HG02642 (cell line): ENCODE results near the gene PRR12.

Experiments used
- ATAC-seq: cut with Tn5 transposase; IDR thresholded peaks from one replicate; pipeline ENCODE4 v1.9.1; 2021; ENCODE audit warnings: mild to moderate bottlenecking; ENCODE audit not compliant: unreplicated experiment, poor library complexity

PRR12 gene

DNA sequence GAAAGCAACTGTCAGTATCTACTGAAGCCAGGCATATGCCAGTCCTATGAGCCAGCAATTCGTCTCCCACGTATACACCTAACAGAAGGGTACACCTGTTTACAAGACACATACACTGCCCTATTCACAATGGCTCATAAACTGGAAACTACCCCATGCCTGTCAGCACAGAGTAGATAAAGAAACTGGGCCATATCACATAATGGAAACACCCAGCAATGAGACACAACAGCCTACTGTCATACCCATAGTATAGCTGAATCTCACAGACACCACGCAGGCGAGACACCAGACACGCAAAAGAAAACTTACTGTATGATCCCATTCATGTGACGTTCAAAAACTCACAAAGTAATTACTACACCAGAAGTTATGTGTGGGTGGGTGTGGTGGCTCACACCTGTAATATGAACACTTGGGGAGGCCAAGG lies 26.4 kb upstream of the PRR12 start:
- ATAC-seq, result no peak

DNA sequence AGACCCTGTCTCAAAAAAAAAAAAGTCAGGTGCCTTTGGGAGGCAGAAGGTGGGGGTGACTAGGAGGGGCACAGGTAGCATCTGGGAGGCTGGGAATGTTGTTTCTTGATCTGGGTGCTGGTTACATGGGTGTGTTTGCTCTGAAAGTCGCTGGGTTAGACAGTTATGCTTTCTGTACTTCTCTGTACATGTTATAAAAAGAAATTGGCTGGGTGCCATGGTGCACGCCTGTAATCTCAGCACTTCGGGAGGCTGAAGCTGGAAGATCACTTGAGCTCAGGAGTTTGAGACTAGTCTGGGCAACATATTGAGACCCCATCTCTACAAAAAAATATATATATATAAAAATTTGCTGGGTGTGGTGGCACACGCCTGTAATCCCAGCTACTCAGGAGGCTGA lies 25.7 kb upstream of the PRR12 start:
- no peak for ATAC-seq

DNA sequence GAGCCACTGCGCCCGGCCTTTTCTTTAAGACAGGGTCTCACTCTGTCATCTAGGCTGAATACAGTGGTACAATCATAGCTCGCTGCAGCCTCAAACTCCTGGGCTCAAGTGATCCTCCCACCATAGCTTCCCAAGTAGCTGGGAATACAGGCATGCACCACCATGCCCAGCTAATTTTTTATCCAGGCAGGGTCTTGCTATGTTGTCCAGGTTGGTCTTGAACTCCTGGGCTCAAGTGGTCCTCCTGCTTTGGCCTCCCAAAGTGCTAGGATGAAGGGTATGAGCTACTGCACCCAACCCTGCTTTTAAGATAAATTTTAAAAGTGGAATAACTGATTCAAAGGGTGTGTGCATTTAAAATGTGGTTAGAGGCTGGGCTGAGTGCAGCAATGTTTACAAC lies 24.7 kb upstream of the PRR12 start:
- no peak for ATAC-seq

DNA sequence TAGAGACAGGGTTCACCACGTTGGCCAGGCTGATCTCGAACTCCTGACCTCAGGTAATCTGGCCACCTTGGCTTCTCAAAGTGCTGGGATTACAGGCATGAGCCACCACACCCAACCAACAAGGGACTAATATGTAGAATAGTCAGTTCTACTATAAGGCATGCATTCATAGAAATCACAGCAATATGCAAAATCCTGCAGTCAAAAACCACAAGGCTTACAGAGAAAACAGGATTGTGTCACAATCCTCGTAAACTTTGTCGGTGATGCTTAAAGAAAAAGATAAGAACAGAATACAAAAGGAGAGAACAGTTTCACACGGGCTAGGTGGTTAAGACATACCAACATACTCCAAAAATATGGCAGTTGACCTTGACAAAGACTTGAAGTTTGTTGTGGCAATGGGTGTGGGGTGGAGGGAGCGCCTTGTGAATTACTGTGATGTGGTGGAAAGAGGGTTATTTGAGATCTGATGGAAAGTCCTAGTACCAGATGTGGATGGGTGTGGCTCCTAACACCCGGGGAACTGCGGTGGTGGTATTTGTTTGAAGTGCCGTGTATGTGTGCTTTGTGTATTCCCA lies 23.0 kb upstream of the PRR12 start:
- ATAC-seq, result no peak

DNA sequence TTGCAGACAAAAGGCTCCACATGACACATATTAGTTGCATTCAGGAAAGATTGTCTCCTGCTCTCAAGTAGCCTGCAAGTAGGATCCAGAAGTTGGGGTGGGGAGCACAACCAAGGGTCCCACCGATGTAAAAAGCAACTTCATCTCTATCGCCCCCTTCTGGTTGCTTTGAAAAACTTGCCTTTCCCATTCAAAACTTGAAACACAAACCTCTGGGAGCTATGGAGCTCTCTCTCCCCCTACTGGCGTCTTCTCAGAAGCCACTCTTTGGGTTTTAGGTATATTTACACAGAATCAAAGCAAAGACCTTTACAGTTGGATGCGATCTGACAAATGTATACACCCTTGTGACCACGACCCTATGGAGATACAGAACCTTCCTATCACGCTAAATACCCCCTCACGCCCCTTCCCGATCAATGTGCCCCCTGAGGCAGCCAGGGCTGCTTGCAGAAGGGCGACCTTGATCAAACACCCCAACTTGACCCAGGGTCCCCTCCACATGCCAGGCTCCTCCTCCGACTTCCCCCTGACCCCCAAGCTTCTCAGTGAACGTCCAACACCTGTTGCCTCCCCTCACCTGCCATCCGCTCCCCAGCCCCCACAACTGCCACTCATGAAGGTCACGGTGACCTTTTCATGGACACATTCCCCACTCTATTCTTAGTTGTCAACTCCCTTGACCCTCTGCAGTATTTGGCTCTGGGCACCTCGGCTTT lies 20.7 kb upstream of the PRR12 start:
- peak; percentile 53 for ATAC-seq

DNA sequence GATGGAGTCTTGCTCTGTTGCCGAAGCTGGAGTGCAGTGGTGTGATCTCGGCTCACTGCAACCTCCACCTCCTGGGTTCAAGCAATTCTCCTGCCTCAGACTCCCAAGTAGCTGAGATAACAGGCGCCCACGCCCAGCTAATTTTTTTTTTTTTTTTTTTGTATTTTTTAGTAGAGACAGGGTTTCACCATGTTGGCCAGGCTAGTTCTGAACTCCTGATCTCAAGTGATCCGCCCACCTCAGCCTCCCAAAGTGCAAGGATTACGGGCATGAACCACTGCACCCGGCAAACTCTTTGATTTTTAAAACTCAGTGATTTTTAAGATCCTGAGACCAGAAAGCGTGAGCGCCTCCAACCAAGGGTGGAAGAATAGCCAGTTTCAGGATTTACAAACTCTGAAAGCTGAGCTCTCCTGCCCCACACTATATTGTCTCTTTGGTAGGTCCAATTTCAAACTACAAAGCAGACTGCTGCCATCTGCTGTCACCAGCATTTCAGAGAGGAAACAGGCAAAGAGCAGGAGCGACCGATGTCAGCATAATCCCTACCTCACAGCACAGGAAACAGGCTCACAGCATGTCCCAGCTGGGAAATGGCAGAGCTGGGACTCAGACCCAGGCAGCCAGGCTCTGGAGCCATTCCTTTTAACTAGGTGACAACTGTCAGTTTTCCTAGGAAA lies 19.8 kb upstream of the PRR12 start:
- no peak for ATAC-seq

DNA sequence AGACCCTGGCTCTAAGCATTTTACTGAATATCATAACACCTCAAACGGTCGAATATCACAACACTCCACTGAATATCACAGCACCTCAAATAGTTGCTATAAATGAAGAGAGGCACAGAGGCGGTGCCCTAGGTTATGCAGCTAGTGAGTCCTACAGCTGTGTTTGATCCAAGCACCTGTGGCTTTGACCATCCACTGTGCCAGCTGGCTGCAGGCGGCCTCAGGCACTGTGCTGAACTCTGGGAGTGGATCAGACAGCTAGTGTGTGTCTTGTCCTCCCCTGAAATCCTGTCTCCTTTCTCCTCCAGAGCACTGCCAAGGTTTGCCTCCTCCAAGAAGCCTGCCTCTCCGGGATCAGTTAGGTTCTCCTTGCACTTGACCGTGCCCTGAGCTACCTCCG lies 18.0 kb upstream of the PRR12 start:
- ATAC-seq, result no peak

DNA sequence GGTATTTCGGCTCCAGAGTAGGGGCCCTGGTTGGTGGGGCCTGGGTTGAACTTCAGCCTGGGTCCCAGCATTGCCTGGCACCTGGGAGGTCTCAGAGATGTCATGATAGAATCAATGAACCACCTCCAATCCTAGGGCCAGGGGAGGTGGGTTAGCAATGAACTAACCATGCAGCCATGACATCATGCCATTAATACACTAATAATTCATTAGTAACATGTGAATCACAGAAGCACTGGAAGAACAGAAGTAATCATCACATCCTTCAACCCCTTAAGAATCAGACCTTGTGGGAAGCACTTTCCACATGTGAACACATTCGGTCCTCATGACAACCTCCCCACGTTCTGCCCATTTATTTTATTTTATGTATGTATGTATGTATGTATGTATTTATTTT lies 17.6 kb upstream of the PRR12 start:
- no peak for ATAC-seq

DNA sequence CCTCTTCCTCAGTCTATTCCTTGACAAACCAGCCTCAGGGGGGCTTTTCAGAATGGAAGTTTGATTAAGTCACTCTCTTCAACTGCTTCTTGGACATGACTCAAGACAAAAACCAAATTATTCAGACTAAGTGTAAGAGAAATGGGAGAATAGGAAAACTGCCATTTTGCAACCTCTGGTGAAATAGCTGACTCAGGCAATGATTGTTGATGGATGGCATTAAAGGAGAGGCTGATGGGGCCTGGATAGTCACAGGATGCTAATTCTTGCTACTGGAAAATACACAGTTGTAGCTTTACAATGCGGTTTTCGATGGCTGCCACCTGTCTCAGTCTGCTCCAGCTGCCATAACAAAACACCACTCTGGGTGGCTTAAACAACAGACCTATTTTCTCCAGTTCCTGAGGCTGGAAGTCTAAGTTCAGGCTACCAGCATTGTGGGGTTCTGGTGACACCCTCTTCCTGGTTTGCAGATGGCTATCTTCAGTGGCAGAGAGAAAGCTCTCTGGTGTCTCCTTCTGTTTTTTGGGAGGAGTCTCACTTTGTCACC lies 16.7 kb upstream of the PRR12 start:
- ATAC-seq, result no peak

DNA sequence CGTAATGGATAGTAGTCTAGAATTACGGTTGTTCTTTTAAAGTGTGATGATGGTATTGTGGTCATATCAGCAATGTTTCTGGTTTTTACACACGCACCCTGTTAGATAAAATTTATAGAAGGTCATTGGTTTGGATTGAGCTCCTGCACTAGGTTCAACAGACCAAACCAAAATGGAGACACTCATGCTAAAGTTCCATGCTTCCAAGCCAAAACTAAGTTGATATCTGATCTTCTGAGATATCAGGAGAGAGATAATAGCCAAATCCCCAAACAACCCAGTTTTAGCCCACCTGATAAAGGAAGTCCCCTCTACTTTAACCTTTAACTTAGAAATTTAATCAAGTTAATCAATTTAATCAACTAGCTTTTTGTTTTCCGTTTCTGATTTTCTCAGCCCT lies 11.8 kb upstream of the PRR12 start:
- ATAC-seq, result no peak

DNA sequence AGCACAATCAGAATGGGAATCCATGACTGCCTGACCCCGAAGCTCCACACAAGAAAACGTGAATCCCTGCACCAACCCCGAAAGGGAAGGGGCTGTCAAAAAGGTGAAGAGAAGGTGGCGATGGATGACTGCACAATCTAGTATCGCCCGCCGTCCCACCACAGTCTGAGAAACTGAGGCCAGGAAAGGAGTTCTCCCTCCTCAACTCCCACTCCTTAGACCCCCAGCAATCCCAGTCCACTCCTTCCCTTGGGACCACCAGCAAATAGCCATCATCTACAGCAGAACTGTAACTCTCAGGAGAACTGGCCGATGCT lies 11.1 kb upstream of the PRR12 start:
- peak; percentile 10 for ATAC-seq

DNA sequence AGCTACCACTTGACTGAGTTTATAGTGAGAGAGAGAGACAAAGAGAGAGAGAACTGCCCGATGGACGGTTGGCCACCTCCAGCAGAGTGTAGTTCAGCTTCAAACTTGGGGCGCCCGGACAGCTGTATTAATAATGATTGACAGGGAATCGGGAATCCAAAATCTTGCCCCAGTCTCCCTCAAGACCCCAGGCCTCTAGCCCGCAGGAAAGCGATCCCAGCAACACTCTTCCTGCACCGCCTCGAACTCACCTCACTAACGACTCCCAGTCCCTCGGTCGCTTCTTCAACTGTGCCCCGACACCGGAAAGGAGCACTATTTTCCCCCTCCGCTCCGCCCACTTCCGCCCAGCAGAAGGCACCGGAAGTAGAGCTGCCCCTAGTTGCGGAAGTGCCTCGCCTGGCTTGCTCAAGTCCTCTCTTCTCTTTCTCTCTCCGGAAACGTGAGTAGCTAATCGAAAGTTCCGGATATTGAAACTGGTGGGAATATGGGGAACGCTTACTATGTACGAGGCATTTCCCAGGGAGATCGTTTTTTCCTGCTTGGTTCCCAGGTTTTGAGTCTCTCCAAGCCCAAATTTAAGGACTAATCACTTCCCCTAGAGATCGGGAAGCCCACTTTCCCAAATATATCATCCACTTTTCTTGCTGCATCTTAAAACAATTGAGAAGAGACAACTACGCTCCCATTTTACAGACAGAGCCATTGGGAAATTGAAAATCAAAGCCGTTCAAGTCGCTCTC lies 10.5 kb upstream of the PRR12 start, which contains the start of gene NOSIP:
TSS of gene NOSIP (minus strand) at position 293 of the 743 bp plus-strand sequence. CDS start 19,865 bp downstream, outside the sequence.
- ATAC-seq, result peak; percentile 91

DNA sequence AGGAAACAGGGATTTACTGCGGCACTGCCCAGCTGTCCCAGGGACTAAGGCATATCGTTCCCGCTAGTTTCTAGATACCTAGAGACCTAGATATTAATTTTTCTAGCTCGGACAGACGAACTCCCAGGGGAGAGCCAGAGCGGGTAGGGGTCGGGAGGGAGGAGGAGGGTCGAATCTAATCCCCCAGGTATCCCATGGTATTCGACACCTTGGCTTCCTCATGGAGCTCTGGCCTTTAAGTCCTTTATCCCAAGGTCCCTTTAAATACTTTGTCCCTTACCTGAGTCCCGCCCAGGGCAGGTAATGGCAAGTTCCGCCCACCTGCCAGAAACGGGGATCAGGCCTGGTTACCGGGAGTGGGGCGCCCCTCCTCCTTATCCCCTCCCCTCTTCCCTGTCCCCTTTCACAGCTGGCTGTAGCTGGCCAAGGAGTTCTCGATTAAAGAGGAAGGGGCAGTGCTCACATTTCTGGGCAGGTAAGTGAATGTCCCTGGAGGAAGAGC lies 9.9 kb upstream of the PRR12 start, which contains the start of gene PRRG2:
TSS of gene PRRG2 (plus strand) at position 310 of the 502 bp plus-strand sequence. CDS start 1,904 bp downstream, outside the sequence.
- peak; percentile 1 for ATAC-seq

DNA sequence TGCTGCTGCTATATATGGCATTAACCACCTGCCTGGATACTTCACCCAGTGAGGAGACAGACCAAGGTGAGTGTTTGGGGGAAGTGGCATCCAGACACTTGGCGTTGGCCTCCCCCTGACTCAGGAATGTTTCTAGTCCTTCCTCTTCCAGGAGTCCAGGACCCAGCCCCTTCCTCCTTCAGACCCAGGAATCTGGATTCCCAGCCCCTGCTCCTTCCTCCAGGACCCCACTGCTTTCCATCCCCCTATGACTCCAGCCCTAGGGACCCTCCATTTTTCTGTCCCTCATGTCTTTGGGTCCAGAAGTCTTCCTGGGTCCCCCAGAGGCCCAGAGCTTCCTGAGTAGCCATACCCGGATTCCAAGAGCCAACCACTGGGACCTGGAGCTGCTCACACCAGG lies 7.7 kb upstream of the PRR12 start:
- no peak for ATAC-seq

DNA sequence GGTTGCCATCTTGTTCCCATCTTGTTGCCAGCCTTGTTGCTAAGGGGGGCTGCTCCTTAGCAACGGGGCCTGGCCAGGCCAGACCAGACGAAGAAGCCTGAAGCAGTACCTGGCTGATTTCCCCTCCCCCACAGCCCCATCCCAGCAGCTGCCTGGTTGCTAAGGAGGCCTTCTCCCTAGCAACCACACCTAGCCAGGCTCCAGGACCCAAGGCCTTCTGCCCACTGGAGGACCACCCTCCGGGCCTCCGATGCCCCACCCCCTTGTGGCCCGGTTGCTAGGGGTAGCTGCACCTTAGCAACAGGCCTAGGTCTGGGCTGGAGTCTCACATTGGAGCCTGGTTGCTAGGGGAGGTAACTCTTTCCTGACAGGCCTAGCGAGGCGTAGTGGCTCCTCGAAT lies 6.0 kb upstream of the PRR12 start:
- ATAC-seq, result no peak

DNA sequence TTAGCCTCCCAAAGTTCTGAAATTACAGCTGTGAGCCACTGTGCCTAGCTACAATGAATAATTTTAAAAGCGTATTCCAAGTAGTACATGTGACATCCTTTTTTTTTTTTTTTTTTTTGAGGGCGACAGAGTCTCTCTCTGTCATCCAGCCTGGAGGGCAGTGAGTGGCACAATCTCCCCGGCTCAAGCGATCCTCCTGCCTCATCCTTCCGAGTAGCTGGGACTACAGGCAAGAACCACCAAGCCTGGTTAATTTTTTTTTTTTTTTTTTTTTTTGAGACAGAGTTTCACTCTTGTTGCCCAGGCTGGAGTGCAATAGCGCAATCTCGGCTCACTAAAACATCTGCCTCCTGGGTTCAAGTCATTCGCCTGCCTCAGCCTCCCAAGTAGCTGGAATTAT lies 3.8 kb upstream of the PRR12 start:
- ATAC-seq, result no peak

DNA sequence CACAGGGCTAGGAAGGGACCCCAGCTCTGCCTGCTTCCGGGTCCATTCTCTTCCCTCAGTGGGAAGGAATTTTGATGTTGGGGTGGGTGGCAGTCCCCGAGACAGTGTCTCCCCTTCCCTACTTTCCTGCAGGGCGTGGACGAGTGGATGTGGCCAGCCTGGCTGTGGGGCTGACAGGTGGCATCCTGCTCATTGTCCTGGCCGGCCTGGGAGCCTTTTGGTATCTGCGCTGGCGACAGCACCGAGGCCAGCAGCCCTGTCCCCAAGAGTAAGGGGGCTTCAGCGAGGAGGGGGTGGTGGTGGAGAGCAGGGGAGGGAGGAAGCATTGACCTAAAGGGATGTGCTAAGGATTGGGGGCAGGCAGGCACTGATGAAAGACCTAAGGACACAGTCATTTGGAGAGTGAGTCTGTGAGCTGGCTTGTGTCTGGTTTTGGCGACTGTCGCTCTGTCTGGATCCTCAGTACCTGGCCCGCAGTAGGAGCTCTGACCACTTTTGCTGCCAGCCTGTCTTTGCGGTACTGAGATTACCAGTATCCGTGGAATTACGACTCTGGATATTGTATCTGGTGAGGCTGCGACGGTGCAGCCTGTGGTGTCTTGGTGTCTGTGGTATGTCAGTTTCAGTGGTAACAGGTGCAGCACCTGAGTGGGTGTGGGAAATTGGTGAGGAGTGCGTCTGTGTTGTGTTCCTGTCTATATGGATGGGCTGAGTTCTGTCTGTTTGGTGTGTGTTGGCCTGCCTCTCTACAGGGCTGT lies 2.4 kb upstream of the PRR12 start:
- ATAC-seq, result no peak

DNA sequence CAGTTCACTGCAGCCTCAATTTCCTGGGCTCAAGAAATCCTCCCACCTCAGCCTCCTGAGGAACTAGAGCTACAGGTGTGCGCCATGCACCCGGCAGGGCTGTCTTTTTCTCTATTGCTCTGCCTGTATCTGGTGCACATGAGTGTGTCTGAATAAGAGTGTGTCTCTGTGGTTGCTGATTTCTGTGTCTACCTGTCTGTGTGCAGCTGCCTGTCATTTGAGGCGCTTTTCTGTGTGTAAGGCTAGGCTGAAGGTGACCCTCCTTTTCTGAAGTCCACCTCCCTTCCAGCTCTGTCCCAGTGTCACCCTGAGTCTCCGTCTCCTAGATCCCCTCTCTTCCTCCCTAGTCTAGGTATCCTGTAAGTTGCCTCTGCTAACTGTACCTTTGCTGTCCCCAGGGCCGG lies 1.5 kb upstream of the PRR12 start:
- no peak for ATAC-seq

DNA sequence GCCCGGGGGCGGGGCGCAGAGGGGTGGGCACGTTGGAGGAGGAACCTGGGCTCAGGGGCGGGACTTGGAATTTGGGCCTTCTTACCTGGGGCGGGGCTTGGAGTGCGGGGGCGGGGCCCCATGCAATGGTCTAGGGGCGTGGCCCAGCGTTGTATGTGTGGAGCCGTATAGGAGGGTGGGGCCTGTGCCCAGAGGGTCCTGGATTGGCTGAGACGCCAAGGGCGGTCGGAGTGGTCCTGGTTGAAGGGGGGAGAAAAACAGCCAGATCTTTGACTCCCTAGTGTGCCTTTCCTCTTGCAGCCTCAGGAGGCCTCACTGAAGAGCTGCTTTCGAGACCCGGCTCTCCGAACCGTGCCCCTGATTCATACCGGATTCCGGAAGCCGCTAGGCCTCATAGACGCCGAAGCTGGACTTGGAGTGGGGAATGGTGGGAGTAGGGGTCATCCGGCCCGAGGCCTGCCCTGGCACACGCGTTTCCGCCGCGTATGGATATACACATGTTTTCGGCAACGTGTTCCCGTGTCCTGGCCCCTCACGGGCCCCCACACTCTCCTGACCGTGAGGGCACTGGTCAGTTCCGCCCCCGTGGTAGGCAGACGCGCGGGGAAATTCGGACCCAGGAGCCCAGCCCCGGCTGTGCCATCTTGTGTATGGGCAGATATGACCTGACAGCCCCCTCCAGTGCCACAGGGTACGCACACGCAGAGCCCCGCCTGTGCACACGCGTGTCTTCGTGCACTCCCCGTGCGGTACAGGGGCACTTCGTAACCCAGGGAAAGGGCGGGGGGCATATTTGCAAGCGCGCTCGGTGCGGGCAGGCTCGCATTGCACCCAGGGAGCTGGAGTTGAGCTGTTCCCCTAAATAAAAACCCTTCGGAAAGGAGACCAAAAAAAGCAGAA lies 661 bp upstream of the PRR12 start:
- peak; percentile 60 for ATAC-seq
